ENCODE measurements around the gene MAP10. TPM values are rescaled to one million over a fixed set of nuclear protein-coding genes. Genes with fewer than 3 reads are reported as not detected.
A peak's percentile ranks its signal among the peaks of the same experiment; 100 is the strongest.

MAP10 gene
- total RNA-seq, 1 donor from 2014 or later, result 11.3 TPM

DNA sequence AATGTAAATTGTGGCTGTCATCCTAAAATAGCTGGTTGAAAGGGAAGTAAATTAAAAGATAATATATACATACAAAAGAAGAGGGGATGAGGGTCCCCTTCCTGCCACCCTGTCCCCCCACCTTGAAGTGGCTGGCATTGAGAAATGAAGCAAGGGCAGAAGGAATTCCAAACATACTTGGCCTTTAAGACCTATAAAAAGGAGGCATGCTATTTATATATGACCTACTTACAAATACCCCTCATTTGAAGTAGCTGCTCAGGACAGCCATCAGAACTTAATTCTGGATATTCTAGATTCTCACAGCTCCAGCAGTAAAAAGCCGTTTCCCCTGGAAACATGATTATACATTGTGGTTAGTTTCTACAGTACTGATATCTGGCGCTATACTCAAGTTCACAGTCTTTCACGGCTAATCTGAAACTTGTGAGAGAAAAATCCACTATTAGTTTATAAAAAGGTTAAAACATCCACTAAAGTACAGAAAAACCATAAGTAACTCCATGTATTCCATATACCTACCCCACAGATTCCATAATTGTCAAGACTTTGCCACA is 9.6 kb upstream of the MAP10 start:
- peak; percentile 28 for DNase-seq (ENCODE audit: low spot score)

- no peak for DNase-seq (ENCODE audit: low spot score)
These were observed 7.2 kb upstream of the MAP10 start for GRCh38 chr1:232797856-232798510.

- no peak for DNase-seq (ENCODE audit: low spot score)
These were observed 6.3 kb upstream of the MAP10 start for GRCh38 chr1:232798920-232799319.

- no peak for DNase-seq (ENCODE audit: low spot score)
These were observed 932 bp downstream of the MAP10 start for GRCh38 chr1:232806186-232806510.

- DNase-seq (ENCODE audit: low spot score), result no peak
These were observed 5.6 kb downstream of the MAP10 start for GRCh38 chr1:232810856-232811255.

GRCh38 chr1:232812560-232812959 is 7.3 kb downstream of the MAP10 start:
- DNase-seq (ENCODE audit: low spot score), result no peak

- no peak for DNase-seq (ENCODE audit: low spot score)
These were observed 7.9 kb downstream of the MAP10 start for GRCh38 chr1:232813097-232813496.

- no peak for DNase-seq (ENCODE audit: low spot score)
These were observed 8.5 kb downstream of the MAP10 start for GRCh38 chr1:232813760-232814159.

GRCh38 chr1:232816324-232816723 is 11.1 kb downstream of the MAP10 start:
- DNase-seq (ENCODE audit: low spot score), result no peak

- DNase-seq (ENCODE audit: low spot score), result no peak
These were observed 12.8 kb downstream of the MAP10 start for GRCh38 chr1:232818040-232818439.

DNA sequence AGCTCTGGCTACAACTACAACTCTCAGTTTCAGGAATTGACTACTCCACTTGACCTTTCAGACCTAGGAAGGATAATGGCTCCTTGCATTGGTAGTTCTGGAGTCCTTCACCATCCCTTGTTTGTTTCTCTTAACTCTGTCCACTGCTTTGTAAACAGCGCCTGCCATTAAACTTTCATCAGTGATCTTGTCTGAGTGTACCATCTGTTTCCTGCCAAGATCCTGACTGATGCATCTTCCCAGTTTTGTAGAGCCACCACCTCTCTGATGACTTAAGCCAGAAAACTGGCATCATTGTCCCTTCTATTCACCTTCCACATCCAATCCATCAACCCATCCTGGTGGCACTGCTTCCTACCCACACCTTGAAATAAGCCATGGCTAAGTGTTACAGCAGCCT is 15.2 kb downstream of the MAP10 start:
- no peak for DNase-seq (ENCODE audit: low spot score)

DNA sequence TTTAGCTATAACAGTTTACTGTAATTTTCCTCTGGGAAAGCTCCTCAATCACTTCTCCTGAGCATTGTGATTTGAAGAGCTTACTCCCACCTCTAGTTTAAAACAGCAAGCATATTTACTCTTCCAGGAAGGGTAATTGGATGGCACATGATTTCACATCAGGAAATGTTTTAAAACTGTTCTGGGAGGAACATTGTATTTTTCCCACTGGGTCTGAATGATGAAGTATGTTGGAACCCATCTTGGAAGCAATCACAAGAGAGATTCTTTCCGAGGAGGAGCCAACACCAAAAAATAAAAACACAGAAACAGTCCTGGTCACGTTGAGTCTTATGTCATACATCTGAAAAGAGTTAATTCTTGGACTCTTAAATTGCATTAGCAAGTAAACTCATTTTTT is 17.3 kb downstream of the MAP10 start:
- no peak for DNase-seq (ENCODE audit: low spot score)

- DNase-seq (ENCODE audit: low spot score), result no peak
These were observed 21.1 kb downstream of the MAP10 start for GRCh38 chr1:232826318-232826717.

DNA sequence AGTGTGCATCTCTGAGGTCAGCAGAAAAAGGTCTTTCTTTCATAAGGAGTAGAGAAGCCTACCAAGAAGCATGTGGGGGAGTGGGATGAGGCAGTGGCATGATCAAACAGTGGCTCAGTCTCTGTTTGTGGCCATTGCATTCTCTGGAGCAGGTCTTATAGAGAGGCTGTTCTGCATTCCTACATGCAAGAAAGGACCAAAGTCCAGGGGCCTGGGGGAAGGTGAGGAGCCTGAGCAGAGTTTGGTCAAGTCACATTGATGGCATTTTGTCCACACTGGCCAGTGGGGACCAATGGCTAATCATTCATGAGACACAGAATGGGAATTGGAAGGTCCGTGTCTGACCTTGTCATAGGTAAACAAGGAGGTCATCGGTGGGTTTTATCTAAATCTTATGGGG is 25.4 kb downstream of the MAP10 start:
- DNase-seq (ENCODE audit: low spot score), result no peak

DNA sequence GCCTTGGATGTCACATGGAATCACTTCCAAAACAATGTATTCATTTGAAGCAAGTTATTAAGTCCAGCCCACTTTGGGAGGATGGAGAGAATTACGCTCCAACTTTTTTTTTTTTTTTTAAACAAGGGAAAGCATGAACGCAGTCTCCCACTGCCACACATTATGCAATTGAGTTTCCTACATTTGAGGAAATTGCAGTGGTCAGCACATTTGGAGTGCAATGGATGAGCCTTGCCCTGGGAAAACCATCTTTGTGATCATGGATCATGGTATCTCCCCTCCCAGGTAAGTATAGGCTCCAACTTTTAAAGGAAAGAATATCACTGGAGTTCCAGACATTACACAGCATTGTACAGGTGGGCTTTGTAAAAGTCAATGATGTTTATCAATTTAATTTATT is 26.7 kb downstream of the MAP10 start:
- no peak for DNase-seq (ENCODE audit: low spot score)

DNA sequence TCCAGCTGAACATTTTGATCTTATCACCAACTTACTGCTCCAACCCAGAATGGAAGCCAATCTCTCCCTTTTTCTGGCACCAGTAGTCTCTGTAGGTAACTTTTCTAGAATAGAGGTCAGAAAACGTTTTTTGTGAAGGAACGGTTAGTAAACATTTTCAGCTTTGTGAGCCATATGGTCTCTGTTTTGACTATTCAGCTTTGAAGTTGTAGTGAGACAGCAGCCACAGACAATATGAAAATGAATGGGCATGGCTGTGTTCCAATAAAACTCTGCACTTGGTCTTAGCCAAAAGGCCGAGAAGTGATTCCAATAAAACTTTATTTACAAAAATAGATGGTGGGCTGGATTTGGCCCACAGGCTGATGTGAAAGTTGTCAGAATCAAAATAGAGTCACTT is 28.9 kb downstream of the MAP10 start:
- no peak for DNase-seq (ENCODE audit: low spot score)

DNA sequence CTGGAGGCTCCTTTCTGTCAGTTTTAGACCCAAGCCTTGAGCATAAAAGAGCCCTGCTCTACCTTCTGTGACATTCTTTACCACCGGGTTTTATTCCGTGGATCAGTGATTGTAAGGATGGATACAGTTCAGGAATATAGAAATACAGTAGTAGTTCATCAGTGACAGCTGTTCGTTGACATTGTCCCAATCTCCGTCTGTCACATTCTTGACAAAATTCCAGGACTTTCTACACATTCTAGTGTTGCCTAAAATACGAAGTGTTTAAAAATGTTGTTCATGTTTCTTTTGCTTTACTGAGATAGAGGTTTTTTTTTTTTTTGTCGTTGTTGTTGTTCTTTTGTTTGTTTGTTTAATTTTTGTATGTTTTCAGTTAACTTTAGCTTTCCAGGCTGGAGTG is 29.9 kb downstream of the MAP10 start:
- no peak for DNase-seq (ENCODE audit: low spot score)

GRCh38 chr1:232837087-232837486 is 31.9 kb downstream of the MAP10 start:
- no peak for DNase-seq (ENCODE audit: low spot score)

GRCh38 chr1:232841823-232842565 is 36.8 kb downstream of the MAP10 start:
- DNase-seq (ENCODE audit: low spot score), result no peak

DNA sequence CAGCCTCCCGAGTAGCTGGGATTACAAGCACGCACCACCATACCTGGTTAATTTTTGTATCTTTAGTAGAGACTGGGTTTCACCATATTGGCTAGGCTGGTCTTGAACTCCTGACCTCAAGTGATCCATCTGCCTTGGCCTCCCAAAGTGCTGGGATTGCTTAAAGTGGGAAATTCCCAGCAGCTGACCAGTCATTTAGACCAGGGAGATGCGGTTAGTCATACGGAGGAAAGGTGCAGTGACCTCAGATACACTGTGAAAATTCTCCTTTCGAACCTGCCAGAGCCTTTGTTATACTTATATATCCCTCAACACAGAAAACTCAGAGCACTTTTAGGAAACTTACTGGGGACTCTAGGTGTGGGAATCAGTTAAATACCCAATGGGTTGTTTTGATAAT is 39.6 kb downstream of the MAP10 start:
- DNase-seq (ENCODE audit: low spot score), result no peak

DNA sequence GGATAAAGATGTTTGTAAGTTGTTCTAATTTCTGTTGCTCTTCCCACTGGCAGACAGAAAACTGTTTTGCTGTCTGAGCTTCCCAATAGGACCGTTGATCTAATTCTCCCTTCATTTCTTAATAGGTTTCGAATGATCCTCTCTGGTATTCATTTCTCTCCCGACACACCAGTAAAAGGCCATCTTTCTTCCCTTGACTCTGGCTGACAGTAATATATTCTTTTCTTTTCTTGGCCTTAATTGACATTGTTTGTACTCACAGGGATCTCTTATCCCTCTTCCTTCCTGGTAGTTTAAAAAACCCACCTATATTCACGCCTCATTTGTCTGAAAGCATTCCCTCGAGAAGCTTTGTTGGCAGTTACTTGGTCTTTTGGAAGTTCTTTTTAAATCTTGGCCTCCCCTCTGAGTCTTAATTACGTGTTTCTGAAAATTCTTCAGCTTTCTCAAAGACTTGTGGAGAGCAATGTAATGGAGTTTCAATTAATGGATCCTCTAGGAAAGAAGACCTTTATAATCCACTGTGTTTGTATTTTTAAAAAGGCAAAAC is 40.3 kb downstream of the MAP10 start:
- no peak for DNase-seq (ENCODE audit: low spot score)

DNA sequence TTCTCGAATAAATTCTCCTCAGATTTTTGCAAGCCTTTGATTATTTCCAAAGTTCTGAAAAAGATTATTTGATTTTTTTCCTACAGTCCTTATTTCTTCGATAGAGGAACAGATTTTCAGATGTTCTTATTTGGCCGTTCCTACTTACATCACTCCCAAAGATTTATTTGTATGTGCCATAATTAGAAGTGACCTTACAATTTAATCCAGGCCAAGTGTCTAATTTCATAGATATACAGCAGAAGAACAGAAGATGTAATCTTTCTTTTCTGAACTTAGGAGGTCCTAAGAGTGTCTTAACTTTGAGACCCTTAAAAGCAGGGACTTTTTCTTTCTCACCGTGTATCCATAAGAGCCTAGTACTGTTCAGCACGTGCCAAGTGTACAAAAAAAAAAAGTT is 46.3 kb downstream of the MAP10 start:
- no peak for DNase-seq (ENCODE audit: low spot score)
